Fibroblast of lung (primary cell): ENCODE data around the gene MRGPRE. TPM values are rescaled to one million over a fixed set of nuclear protein-coding genes. Genes with fewer than 3 reads are reported as not detected.

ENCODE experiments used
- DNase-seq, 2 donors: peaks; one replicate each; pipeline versions ENCODE4 v3.0.0 to v3.0.0-alpha.2; 2010; ENCODE audit warnings: low read depth in 2 of 2
- H2AFZ ChIP-seq: 2 replicates; pipeline ENCODE4 v1.5.1; 2012; ENCODE audit warnings: low read length, control low read depth, inconsistent platforms
- H3K27ac ChIP-seq: 2 replicates; pipeline ENCODE4 v1.5.1; 2011; ENCODE audit warnings: low read length, control low read depth; ENCODE audit not compliant: insufficient read depth
- H3K27me3 ChIP-seq: 2 replicates; pipeline ENCODE4 v1.5.1; 2011; ENCODE audit warnings: mild to moderate bottlenecking, low read length; ENCODE audit not compliant: control insufficient read depth, insufficient read depth
- H3K36me3 ChIP-seq: 2 replicates; pipeline ENCODE4 v1.5.1; 2011; ENCODE audit warnings: low read length; ENCODE audit not compliant: control insufficient read depth, insufficient read depth
- H3K4me1 ChIP-seq: 2 replicates; pipeline ENCODE4 v1.5.1; 2011; ENCODE audit warnings: low read length; ENCODE audit not compliant: control insufficient read depth, insufficient read depth; ENCODE audit errors: extremely low read depth
- H3K4me2 ChIP-seq: 2 replicates; pipeline ENCODE4 v1.5.1; 2011; ENCODE audit warnings: low read length, control low read depth; ENCODE audit not compliant: insufficient read depth; ENCODE audit errors: extremely low read depth
- H3K4me3 ChIP-seq, 4 experiments: fragments of 200-600 bp in 1 of 4; sonication (generic) in 1 of 4; replicated peaks in 1 of 4; 2 replicates each; pipeline ENCODE4 v1.5.1; 2011 to 2016; ENCODE audit warnings: low read length in 4 of 4, low read depth in 3 of 4, mild to moderate bottlenecking in 3 of 4, control low read depth in 2 of 4, inconsistent platforms in 1 of 4, mixed read lengths in 1 of 4; ENCODE audit not compliant: insufficient read depth in 1 of 4; ENCODE audit errors: control extremely low read depth in 1 of 4
- H3K79me2 ChIP-seq: 2 replicates; pipeline ENCODE4 v1.5.1; 2012; ENCODE audit warnings: mild to moderate bottlenecking, low read length, inconsistent platforms; ENCODE audit not compliant: control insufficient read depth, insufficient read depth
- H3K9ac ChIP-seq: 2 replicates; pipeline ENCODE4 v1.5.1; 2011; ENCODE audit warnings: mild to moderate bottlenecking, low read length, control low read depth; ENCODE audit not compliant: insufficient read depth
- H3K9me3 ChIP-seq: 2 replicates; pipeline ENCODE4 v1.5.1; 2012; ENCODE audit warnings: low read depth, low read length; ENCODE audit not compliant: control insufficient read depth, insufficient read depth
- H4K20me1 ChIP-seq: 2 replicates; pipeline ENCODE4 v1.5.1; 2011; ENCODE audit warnings: low read length; ENCODE audit not compliant: control insufficient read depth, insufficient read depth; ENCODE audit errors: extremely low read depth
- EZH2 ChIP-seq: IDR thresholded peaks from 2 replicates; pipeline ENCODE4 v1.5.1; 2012; ENCODE audit warnings: low read length, control low read depth, mild to moderate bottlenecking; ENCODE audit errors: missing control alignments
- polyA plus RNA-seq, 2 donors: library from polyadenylated mRNA; depleted of rRNA in 1 of 2; stranded (reverse) in 1 of 2; unstranded in 1 of 2; fragments of >200 nt; gene quantifications; 2 replicates each; pipeline ENCODE4 v1.2.1, GENCODE V29; 2011 to 2012; ENCODE audit warnings: missing spikeins in 1 of 2
- total RNA-seq: library from RNA; depleted of rRNA; stranded (reverse); fragments of >200 nt; gene quantifications from 2 replicates; pipeline ENCODE4 v1.2.1, GENCODE V29; 2014
- TF ChIP-seq, protein P1 (sequence below), 2 donors: IDR thresholded peaks in 1 of 2; conservative IDR thresholded peaks in 1 of 2; 1 replicate in 1 of 2; 2 replicates in 1 of 2; pipeline ENCODE4 v1.5.1; 2011 to 2012; ENCODE audit warnings: low read length in 2 of 2, control low read depth in 1 of 2, inconsistent platforms in 1 of 2, low read depth in 1 of 2, mild to moderate bottlenecking in 1 of 2

The MRGPRE gene
- total and polyA plus RNA-seq, 2 donors (not counting 1 experiment from before 2014, with no cell fraction given): 0.17 TPM; not detected in 1

DNA sequence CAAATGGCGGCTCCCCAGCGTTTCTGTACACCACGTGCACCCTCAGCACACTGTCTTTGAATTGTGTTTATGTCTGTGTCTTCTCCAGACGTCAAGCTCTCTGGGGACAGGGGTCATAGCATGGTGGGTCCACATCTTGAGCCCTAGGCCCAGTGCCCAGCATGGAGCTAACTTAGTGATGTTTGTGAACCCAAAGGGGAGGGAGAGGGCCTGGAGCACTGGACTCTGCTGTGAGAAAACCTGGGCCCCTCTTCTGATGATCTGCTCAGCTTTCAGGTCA, 17.9 kb downstream of the MRGPRE start:
- H3K4me1 ChIP-seq: no peaks in the 10 kb centered on the region
- H2AFZ ChIP-seq: no peak overlapping the region
- H4K20me1 ChIP-seq: no peaks in the 10 kb centered on the region
- no peaks in the 10 kb centered on the region for H3K9me3 ChIP-seq
- H3K9ac ChIP-seq: no peak overlapping the region
- peaks cover 3% of the 10 kb centered on the region for H3K27me3 ChIP-seq
- H3K27ac ChIP-seq: no peak overlapping the region
- no peaks in the 10 kb centered on the region for H3K79me2 ChIP-seq
- no peak overlapping the region for H3K4me2 ChIP-seq
- no peaks in the 10 kb centered on the region for H3K36me3 ChIP-seq
- no peak overlapping the region for H3K4me3 ChIP-seq
- no peak for TF ChIP-seq EZH2
- TF ChIP-seq, protein P1, sequence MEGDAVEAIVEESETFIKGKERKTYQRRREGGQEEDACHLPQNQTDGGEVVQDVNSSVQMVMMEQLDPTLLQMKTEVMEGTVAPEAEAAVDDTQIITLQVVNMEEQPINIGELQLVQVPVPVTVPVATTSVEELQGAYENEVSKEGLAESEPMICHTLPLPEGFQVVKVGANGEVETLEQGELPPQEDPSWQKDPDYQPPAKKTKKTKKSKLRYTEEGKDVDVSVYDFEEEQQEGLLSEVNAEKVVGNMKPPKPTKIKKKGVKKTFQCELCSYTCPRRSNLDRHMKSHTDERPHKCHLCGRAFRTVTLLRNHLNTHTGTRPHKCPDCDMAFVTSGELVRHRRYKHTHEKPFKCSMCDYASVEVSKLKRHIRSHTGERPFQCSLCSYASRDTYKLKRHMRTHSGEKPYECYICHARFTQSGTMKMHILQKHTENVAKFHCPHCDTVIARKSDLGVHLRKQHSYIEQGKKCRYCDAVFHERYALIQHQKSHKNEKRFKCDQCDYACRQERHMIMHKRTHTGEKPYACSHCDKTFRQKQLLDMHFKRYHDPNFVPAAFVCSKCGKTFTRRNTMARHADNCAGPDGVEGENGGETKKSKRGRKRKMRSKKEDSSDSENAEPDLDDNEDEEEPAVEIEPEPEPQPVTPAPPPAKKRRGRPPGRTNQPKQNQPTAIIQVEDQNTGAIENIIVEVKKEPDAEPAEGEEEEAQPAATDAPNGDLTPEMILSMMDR (conservative IDR thresholded peaks at IDR 0.05 in 1 of 2, IDR thresholded peaks at IDR 0.05 in 1 of 2; ENCODE audit: low read depth in 1 of 2, low read length in 2 of 2): no peak
- DNase-seq: no peak

DNA sequence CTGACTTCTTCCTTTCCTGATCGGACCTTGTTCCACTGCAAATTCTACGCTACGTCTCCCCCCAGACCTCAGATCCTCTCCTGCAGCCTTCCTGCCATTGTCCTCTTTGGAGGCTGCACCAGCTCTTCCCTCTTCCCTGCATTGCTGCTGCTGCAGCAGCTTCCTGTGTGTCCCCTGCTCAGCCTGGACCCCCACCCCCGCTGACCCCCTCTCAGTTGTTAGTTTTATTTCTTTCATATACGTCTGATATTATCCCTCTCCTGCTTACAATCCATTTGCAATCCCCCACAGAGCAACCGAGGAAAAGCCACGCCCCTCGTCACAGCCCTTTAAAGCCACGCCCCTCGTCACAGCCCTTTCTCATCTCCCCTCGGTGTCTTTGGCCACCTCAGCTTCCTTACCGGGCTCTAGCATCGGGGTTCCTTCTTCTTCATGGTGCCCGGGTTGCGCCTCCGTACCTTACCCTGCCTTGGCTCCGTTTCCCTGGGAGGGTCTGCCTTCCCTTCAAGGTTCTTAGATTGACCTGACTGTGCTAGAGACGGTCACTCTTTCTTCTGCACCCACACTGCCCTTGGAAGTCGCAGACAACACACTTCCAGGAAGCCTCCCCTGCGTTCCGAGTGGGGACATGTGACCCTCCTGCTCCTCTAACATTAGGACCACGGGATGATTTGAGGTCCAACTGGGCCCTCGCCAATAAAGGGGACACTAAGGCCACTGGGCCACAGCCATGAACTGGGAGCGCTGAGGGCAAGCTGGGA, 18.4 kb downstream of the MRGPRE start:
- DNase-seq: no peak
- Histone ChIP-seq H3K79me2 (no peaks in the 10 kb centered on the region), H3K36me3 (no peaks in the 10 kb centered on the region), H3K4me3 (no peak overlapping the region), H2AFZ (no peak overlapping the region), H3K27me3 (peaks cover 3% of the 10 kb centered on the region), H3K9ac (no peak overlapping the region), H3K27ac (no peak overlapping the region), H3K9me3 (no peaks in the 10 kb centered on the region), H4K20me1 (no peaks in the 10 kb centered on the region), H3K4me1 (no peaks in the 10 kb centered on the region), H3K4me2 (no peak overlapping the region)
- TF ChIP-seq, protein P1 (conservative IDR thresholded peaks at IDR 0.05 in 1 of 2, IDR thresholded peaks at IDR 0.05 in 1 of 2; ENCODE audit: low read depth in 1 of 2, low read length in 2 of 2): no peak
- no peak for TF ChIP-seq EZH2

DNA sequence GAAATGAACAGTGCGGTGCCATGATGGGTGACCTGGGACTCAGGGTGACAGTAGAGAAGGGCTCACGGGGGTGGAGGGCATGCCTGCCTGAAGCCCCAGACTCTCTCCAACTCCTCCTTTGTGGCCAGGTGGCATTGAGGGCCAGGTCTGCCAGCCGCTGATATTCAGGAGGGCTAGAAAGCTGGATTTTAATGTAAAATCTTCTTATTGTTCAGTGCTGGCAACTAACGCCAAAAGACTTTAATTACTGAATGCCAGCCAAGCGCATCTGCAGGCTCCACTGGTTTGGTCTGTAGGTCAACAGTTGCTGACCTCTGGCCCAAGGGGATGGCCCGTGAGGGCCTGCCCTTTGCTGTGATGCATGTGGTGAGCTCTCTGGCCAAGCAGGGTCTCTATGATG, 23.9 kb downstream of the MRGPRE start:
- Histone ChIP-seq H3K4me2 (no peak overlapping the region), H3K4me3 (no peak overlapping the region), H3K27me3 (peaks cover 10% of the 10 kb centered on the region), H2AFZ (no peak overlapping the region), H3K4me1 (no peaks in the 10 kb centered on the region), H3K36me3 (no peaks in the 10 kb centered on the region), H3K27ac (no peak overlapping the region), H4K20me1 (no peaks in the 10 kb centered on the region), H3K79me2 (no peaks in the 10 kb centered on the region), H3K9ac (no peak overlapping the region), H3K9me3 (no peaks in the 10 kb centered on the region)
- no peak for DNase-seq
- no peak for TF ChIP-seq EZH2
- TF ChIP-seq, protein P1 (conservative IDR thresholded peaks at IDR 0.05 in 1 of 2, IDR thresholded peaks at IDR 0.05 in 1 of 2; ENCODE audit: low read depth in 1 of 2, low read length in 2 of 2): no peak
